GM12878 (cell line): Measurements from ENCODE around the gene KIRREL3. TPM values are rescaled to one million over a fixed set of nuclear protein-coding genes. Genes with fewer than 3 reads are reported as not detected.

Experiments
- ATAC-seq: fragments of 200-7000 bp; cut with Tn5 transposase; 3 replicates; pipeline ENCODE4 v1.9.1; 2020; ENCODE audit warnings: mild to moderate bottlenecking, moderate library complexity
- BruUV-seq: library from RNA; stranded (reverse); fragments of 400-500 nt; replicated peaks from 2 replicates; lab custom pipeline; 2021; lab: Mats Ljungman, UMichigan
- CTCF ChIA-PET: fragments of 300-600 bp; sonication (Branson Sonifier 250); formaldehyde crosslinking; extraction: SDS; loops from one replicate; lab custom pipeline; 2021; ENCODE audit warnings: inconsistent platforms; lab: Yijun Ruan, JAX
- POLR2A ChIA-PET: fragments of 350-600 bp; formaldehyde crosslinking; extraction: SDS; loops from one replicate; lab custom pipeline; 2021; ENCODE audit warnings: inconsistent platforms; lab: Charles Lee
- RAD21 ChIA-PET: fragments of 300-600 bp; sonication (Branson Sonifier 250); formaldehyde crosslinking; loops from one replicate; lab custom pipeline; 2023; ENCODE audit warnings: antibody characterized with exemption; ENCODE audit not compliant: unreplicated experiment; lab: Charles Lee
- SMC1A ChIA-PET: fragments of 300-600 bp; sonication (Branson Sonifier 250); formaldehyde crosslinking; loops from one replicate; lab custom pipeline; 2023; ENCODE audit not compliant: unreplicated experiment, uncharacterized antibody; lab: Charles Lee
- DNase-seq: peaks from one replicate; pipeline ENCODE4 v3.0.0-alpha.2; 2011; ENCODE audit warnings: low read depth, low spot score
- FAIRE-seq: peaks from 3 replicates; lab custom pipeline; 2011; peaks lifted over from hg19 to GRCh38; lab: Jason Lieb, UNC
- H2AFZ ChIP-seq: 2 replicates; pipeline ENCODE4 v1.6.0; 2011; ENCODE audit warnings: low read depth, low read length, control low read depth; ENCODE audit not compliant: control insufficient read depth
- H3K27ac ChIP-seq: 2 replicates; pipeline ENCODE4 v1.5.1; 2011; ENCODE audit warnings: control low read depth; ENCODE audit not compliant: control insufficient read depth, insufficient read depth
- H3K27me3 ChIP-seq, 2 experiments: replicated peaks in 1 of 2; 2 replicates each; pipeline versions ENCODE4 v1.6.0 to v1.6.1; 2011; ENCODE audit warnings: low read length in 1 of 2; ENCODE audit not compliant: control insufficient read depth in 2 of 2, insufficient read depth in 2 of 2
- H3K36me3 ChIP-seq, 2 experiments: 2 replicates each; pipeline ENCODE4 v1.5.1; 2011; ENCODE audit warnings: low read length in 1 of 2; ENCODE audit not compliant: control insufficient read depth in 2 of 2, insufficient read depth in 2 of 2
- H3K4me1 ChIP-seq: 2 replicates; pipeline ENCODE4 v1.6.1; 2011; ENCODE audit warnings: mild to moderate bottlenecking, low read length, moderate library complexity, mixed read lengths; ENCODE audit not compliant: control insufficient read depth, insufficient read depth
- H3K4me2 ChIP-seq: 2 replicates; pipeline ENCODE4 v1.6.0; 2011; ENCODE audit warnings: control low read depth; ENCODE audit not compliant: control insufficient read depth, insufficient read depth
- H3K4me3 ChIP-seq: fragments of 200-600 bp; sonication (generic); 2 replicates; pipeline ENCODE4 v1.5.1; 2016
- H3K79me2 ChIP-seq: 2 replicates; pipeline ENCODE4 v1.6.0; 2011; ENCODE audit warnings: low read length; ENCODE audit not compliant: control insufficient read depth, insufficient read depth
- H3K9ac ChIP-seq: 2 replicates; pipeline ENCODE4 v1.8.0; 2011; ENCODE audit warnings: low read length, control low read depth, mixed read lengths; ENCODE audit not compliant: control insufficient read depth, insufficient read depth
- H3K9me3 ChIP-seq: replicated peaks from 3 replicates; pipeline ENCODE4 v1.5.1; 2011; ENCODE audit warnings: mild to moderate bottlenecking, low read length; ENCODE audit not compliant: control insufficient read depth, insufficient read depth
- H4K20me1 ChIP-seq: 2 replicates; pipeline ENCODE4 v1.6.0; 2011; ENCODE audit not compliant: control insufficient read depth, insufficient read depth
- BHLHE40 ChIP-seq, 2 experiments: fragments of 450-650 bp in 1 of 2; IDR thresholded peaks; 2 replicates each; pipeline ENCODE4 v1.6.1; 2011 to 2017; ENCODE audit warnings: low read depth in 2 of 2, borderline replicate concordance in 1 of 2, improper control_type of control experiment in 1 of 2, low read length in 1 of 2, mild to moderate bottlenecking in 1 of 2
- CBX3 ChIP-seq: fragments of 200-600 bp; sonication (generic); IDR thresholded peaks from 2 replicates; pipeline ENCODE4 v1.6.1; 2016; ENCODE audit warnings: low read depth, borderline replicate concordance
- CEBPB ChIP-seq, 2 experiments: fragments of 150-350 bp in 1 of 2; IDR thresholded peaks; 2 replicates each; pipeline ENCODE4 v1.6.1; 2012 to 2014; ENCODE audit warnings: low read depth in 2 of 2, low read length in 2 of 2, borderline replicate concordance in 1 of 2, inconsistent platforms in 1 of 2
- FOXK2 ChIP-seq: fragments of 450-650 bp; IDR thresholded peaks from 2 replicates; pipeline ENCODE4 v1.6.1; 2017; ENCODE audit warnings: mild to moderate bottlenecking, moderate library complexity
- PKNOX1 ChIP-seq: fragments of 450-650 bp; IDR thresholded peaks from 2 replicates; pipeline ENCODE4 v1.6.1; 2016; ENCODE audit warnings: mild to moderate bottlenecking
- SP1 ChIP-seq: IDR thresholded peaks from one replicate; pipeline ENCODE4 v1.6.1; 2011; ENCODE audit warnings: low read depth, low read length
- TCF12 ChIP-seq: IDR thresholded peaks from 2 replicates; pipeline ENCODE4 v1.6.1; 2011; ENCODE audit warnings: low read depth, mild to moderate bottlenecking, low read length
- WGBS: methylation state at CpG from one replicate; pipeline ENCODE4 v1.1.6; 2016; ENCODE audit warnings: low lambda C conversion rate; ENCODE audit not compliant: insufficient replicate concordance, insufficient coverage; ENCODE audit errors: missing lambda C conversion rate; 5-methylcytosine and 5-hydroxymethylcytosine counted together
- in situ Hi-C: fragments of 300-500 bp; cut with MboI; formaldehyde crosslinking; loops from 9 replicates; pipeline ENCODE4 v1.14.3; 2018; ENCODE audit warnings: mixed read lengths
- intact Hi-C: fragments of 100-400 bp; cut with micrococcal nuclease; formaldehyde crosslinking; loops from one replicate; pipeline ENCODE4 v1.14.2; 2022; ENCODE audit not compliant: unreplicated experiment
- polyA plus RNA-seq, 11 experiments: library from polyadenylated mRNA; depleted of rRNA in 4 of 11; unstranded in 6 of 11; stranded (reverse) in 5 of 11; fragments of >200 nt; fragmentation: Nextera tagmentation in 4 of 11; fragmentation: Illumina TruSeq in 1 of 11; extraction: Ambion mirVana in 4 of 11; extraction: Trizol in 1 of 11; gene quantifications; 1 replicate in 1 of 11; 2 replicates in 10 of 11; pipeline versions ENCODE4 v1.2.1 to v1.2.3, GENCODE V29; 2011 to 2016; ENCODE audit warnings: inconsistent platforms in 2 of 11, missing spikeins in 2 of 11, low read depth in 1 of 11
- total RNA-seq, 4 experiments: library from RNA; depleted of rRNA in 3 of 4; stranded (reverse); fragments of >200 nt in 3 of 4; fragmentation: Illumina TruSeq in 1 of 4; extraction: Trizol in 1 of 4; gene quantifications; 2 replicates each; pipeline versions ENCODE4 v1.2.1 to v1.2.3, GENCODE V29; 2013 to 2021
- TF ChIP-seq, protein P1 (sequence below): fragments of 150-350 bp; IDR thresholded peaks from 2 replicates; pipeline ENCODE4 v1.6.1; 2014; ENCODE audit warnings: mild to moderate bottlenecking, low read depth, low read length
- TF ChIP-seq, protein P2 (sequence below): IDR thresholded peaks from 2 replicates; pipeline ENCODE4 v1.6.1; 2011; ENCODE audit warnings: low read depth, mild to moderate bottlenecking, low read length, moderate library complexity, borderline replicate concordance; ENCODE audit errors: extremely low read depth

Gene KIRREL3
- total and polyA plus RNA-seq, 10 of the 15 experiments (the other 5 are each of a cell fraction or from before 2014, with no cell fraction given), result under 0.01 TPM; not detected in 9

GRCh38 chr11:126899961-126900748 lies 100.4 kb downstream of the KIRREL3 start:
- ChIA-PET RAD21 (no interaction called here), SMC1A (no interaction called here), CTCF (no interaction called here), POLR2A (no interaction called here)
- Histone ChIP-seq H3K27me3 (no peaks in the 10 kb centered on the region; a peak in 2 of 4 replicates), H3K79me2 (no peaks in the 10 kb centered on the region), H3K9ac (no peak overlapping the region), H3K4me3 (no peak overlapping the region), H3K4me1 (no peaks in the 10 kb centered on the region), H3K27ac (no peak overlapping the region), H2AFZ (no peak overlapping the region), H3K36me3 (no peaks in the 10 kb centered on the region), H4K20me1 (no peaks in the 10 kb centered on the region), H3K4me2 (no peak overlapping the region), H3K9me3 (no peaks in the 10 kb centered on the region; the same call in 2 of the 3 replicates)
- intact Hi-C loops, result no loop called here
- DNase-seq, result no peak
- ATAC-seq, result no peak
- TF ChIP-seq TCF12 (no peak), FOXK2 (no peak), CBX3 (no peak), SP1 (no peak), BHLHE40 (IDR thresholded peaks at IDR 0.05; ENCODE audit: borderline replicate concordance in 1 of 2, low read depth in 2 of 2, low read length in 1 of 2) (no peak), CEBPB (IDR thresholded peaks at IDR 0.05; ENCODE audit: borderline replicate concordance in 1 of 2, low read depth in 2 of 2, low read length in 2 of 2) (no peak), PKNOX1 (no peak)
- TF ChIP-seq, protein P1, sequence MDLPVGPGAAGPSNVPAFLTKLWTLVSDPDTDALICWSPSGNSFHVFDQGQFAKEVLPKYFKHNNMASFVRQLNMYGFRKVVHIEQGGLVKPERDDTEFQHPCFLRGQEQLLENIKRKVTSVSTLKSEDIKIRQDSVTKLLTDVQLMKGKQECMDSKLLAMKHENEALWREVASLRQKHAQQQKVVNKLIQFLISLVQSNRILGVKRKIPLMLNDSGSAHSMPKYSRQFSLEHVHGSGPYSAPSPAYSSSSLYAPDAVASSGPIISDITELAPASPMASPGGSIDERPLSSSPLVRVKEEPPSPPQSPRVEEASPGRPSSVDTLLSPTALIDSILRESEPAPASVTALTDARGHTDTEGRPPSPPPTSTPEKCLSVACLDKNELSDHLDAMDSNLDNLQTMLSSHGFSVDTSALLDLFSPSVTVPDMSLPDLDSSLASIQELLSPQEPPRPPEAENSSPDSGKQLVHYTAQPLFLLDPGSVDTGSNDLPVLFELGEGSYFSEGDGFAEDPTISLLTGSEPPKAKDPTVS, result no peak
- TF ChIP-seq, protein P2, sequence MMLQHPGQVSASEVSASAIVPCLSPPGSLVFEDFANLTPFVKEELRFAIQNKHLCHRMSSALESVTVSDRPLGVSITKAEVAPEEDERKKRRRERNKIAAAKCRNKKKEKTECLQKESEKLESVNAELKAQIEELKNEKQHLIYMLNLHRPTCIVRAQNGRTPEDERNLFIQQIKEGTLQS, result no peak
- in situ Hi-C loops, result no loop called here
- WGBS, result 29% methylated on average over 5 of the region's 5 CpGs
- BruUV-seq, result no TSS peak
- FAIRE-seq, result no peak
